OCI-LY3 (cell line): ENCODE data around the gene NOSIP.

Experiments
- H2AFZ ChIP-seq: fragments of 200-600, 300-600 bp; shearing (Covaris generic); 2 replicates; pipeline ENCODE4 v1.6.0; 2014; ENCODE audit warnings: antibody characterized with exemption, low read depth, low read length
- H3K27ac ChIP-seq: fragments of 200-600, 300-600 bp; sonication (generic); 2 replicates; pipeline ENCODE4 v1.5.1; 2014; ENCODE audit warnings: mild to moderate bottlenecking, low read length, moderate library complexity, mixed read lengths
- H3K27me3 ChIP-seq: fragments of 200-600, 300-600 bp; sonication (generic); 2 replicates; pipeline ENCODE4 v1.6.1; 2014; ENCODE audit warnings: low read depth, low read length, mixed read lengths
- H3K36me3 ChIP-seq: fragments of 200-600, 300-600 bp; sonication (generic); replicated peaks from 2 replicates; pipeline ENCODE3; 2014; ENCODE audit warnings: low read depth, low read length, mixed read lengths
- H3K4me1 ChIP-seq: fragments of 300-600, 200-600 bp; sonication (generic); 2 replicates; pipeline ENCODE4 v1.6.1; 2014; ENCODE audit warnings: low read length, mixed read lengths
- H3K4me2 ChIP-seq: fragments of 200-600, 300-600 bp; sonication (generic); 2 replicates; pipeline ENCODE4 v1.6.1; 2014; ENCODE audit warnings: low read length, mixed read lengths
- H3K4me3 ChIP-seq: fragments of 300-600, 200-600 bp; sonication (generic); 2 replicates; pipeline ENCODE4 v1.5.1; 2014; ENCODE audit warnings: antibody characterized with exemption, mild to moderate bottlenecking, low read length, moderate library complexity
- H3K79me2 ChIP-seq: fragments of 300-600, 200-600 bp; shearing (Covaris generic); 2 replicates; pipeline ENCODE4 v1.6.1; 2014; ENCODE audit warnings: mild to moderate bottlenecking, low read length, mixed read lengths
- H3K9ac ChIP-seq: fragments of 300-600, 200-600 bp; shearing (Covaris generic); 2 replicates; pipeline ENCODE4 v1.6.0; 2014; ENCODE audit warnings: mild to moderate bottlenecking, low read length, moderate library complexity
- H3K9me3 ChIP-seq: fragments of 200-600, 300-600 bp; shearing (Covaris generic); 2 replicates; pipeline ENCODE4 v1.6.1; 2014; ENCODE audit warnings: low read length, mixed read lengths; ENCODE audit not compliant: insufficient read depth
- H4K20me1 ChIP-seq: fragments of 200-600, 300-600 bp; sonication (generic); 2 replicates; pipeline ENCODE4 v1.6.1; 2016; ENCODE audit warnings: low read length, mixed read lengths; ENCODE audit not compliant: insufficient read depth
- CTCF ChIP-seq: fragments of 200-600, 300-600 bp; sonication (generic); IDR thresholded peaks from 2 replicates; pipeline ENCODE4 v1.5.1; 2014; ENCODE audit warnings: antibody characterized with exemption, low read length, low read depth
- EZH2phosphoT487 ChIP-seq: fragments of 200-600 bp; shearing (Covaris generic); IDR thresholded peaks from 2 replicates; pipeline ENCODE4 v1.6.1; 2018; ENCODE audit warnings: antibody characterized with exemption, mixed run types, low read depth

NOSIP gene

GRCh38 chr19:49594157-49594992, 14.0 kb upstream of the NOSIP start:
- Histone ChIP-seq H3K27me3 (no peaks in the 10 kb centered on the region), H3K79me2 (peaks cover 48% of the 10 kb centered on the region), H3K27ac (no peak overlapping the region), H4K20me1 (peaks cover 11% of the 10 kb centered on the region), H3K9ac (no peak overlapping the region), H3K36me3 (peaks cover 37% of the 10 kb centered on the region), H3K4me3 (no peak overlapping the region; the same call in 1 of the 2 replicates), H3K4me2 (peak overlapping the region; percentile 83), H3K4me1 (peaks cover 10% of the 10 kb centered on the region), H2AFZ (no peak overlapping the region), H3K9me3 (no peaks in the 10 kb centered on the region)
- TF ChIP-seq EZH2phosphoT487 (no peak), CTCF (no peak)

- peak overlapping the region; percentile 77 for H3K4me3 ChIP-seq
- peak overlapping the region; percentile 83 for H3K4me2 ChIP-seq
- H3K36me3 ChIP-seq = peaks cover 31% of the 10 kb centered on the region
- peak overlapping the region; percentile 87 for H3K9ac ChIP-seq
- no peak overlapping the region for H2AFZ ChIP-seq
- peaks cover 13% of the 10 kb centered on the region for H3K4me1 ChIP-seq
- H3K27me3 ChIP-seq = no peaks in the 10 kb centered on the region; the same call in 1 of the 2 replicates
- no peak for TF ChIP-seq EZH2phosphoT487
- no peak for TF ChIP-seq CTCF
- H3K79me2 ChIP-seq = peaks cover 48% of the 10 kb centered on the region
- peak overlapping the region; percentile 88 for H3K27ac ChIP-seq
- H3K9me3 ChIP-seq = no peaks in the 10 kb centered on the region
- peaks cover 11% of the 10 kb centered on the region for H4K20me1 ChIP-seq
These were observed 13.1 kb upstream of the NOSIP start for GRCh38 chr19:49593233-49594113.

GRCh38 chr19:49592486-49593232, 12.3 kb upstream of the NOSIP start:
- H3K27me3 ChIP-seq = no peaks in the 10 kb centered on the region; the same call in 1 of the 2 replicates
- H3K4me2 ChIP-seq = peak overlapping the region; percentile 83
- no peaks in the 10 kb centered on the region for H3K9me3 ChIP-seq
- H3K27ac ChIP-seq = peak overlapping the region; percentile 88
- peak overlapping the region; percentile 77 for H3K4me3 ChIP-seq
- peak overlapping the region; percentile 87 for H3K9ac ChIP-seq
- peaks cover 13% of the 10 kb centered on the region for H3K4me1 ChIP-seq
- H3K79me2 ChIP-seq = peaks cover 45% of the 10 kb centered on the region
- H4K20me1 ChIP-seq = peaks cover 11% of the 10 kb centered on the region
- TF ChIP-seq EZH2phosphoT487 = no peak
- TF ChIP-seq CTCF = no peak
- peaks cover 26% of the 10 kb centered on the region for H3K36me3 ChIP-seq
- no peak overlapping the region for H2AFZ ChIP-seq
